CD14-positive monocyte (primary cell): ENCODE measurements around the gene RBPMS2. TPM values are rescaled to one million over a fixed set of nuclear protein-coding genes. Genes with fewer than 3 reads are reported as not detected.
A peak's percentile ranks its signal among the peaks of the same experiment; 100 is the strongest.

Experiments
- DNase-seq, 3 donors: peaks; one replicate each; pipeline ENCODE4 v3.0.0-alpha.2; 2011 to 2022
- H2AFZ ChIP-seq: 2 replicates; pipeline ENCODE4 v1.6.0; 2012; ENCODE audit warnings: mild to moderate bottlenecking, low read depth, low read length, inconsistent platforms; ENCODE audit not compliant: insufficient read depth, poor library complexity, severe bottlenecking
- H3K27ac ChIP-seq, 2 donors: 1 replicate in 1 of 2; 2 replicates in 1 of 2; pipeline ENCODE4 v1.5.1; 2012 to 2013; ENCODE audit warnings: low read length in 2 of 2, control low read depth in 1 of 2, inconsistent platforms in 1 of 2, low read depth in 1 of 2, mild to moderate bottlenecking in 1 of 2
- H3K27me3 ChIP-seq, 2 donors: one replicate each; pipeline versions ENCODE4 v1.6.0 to v1.6.1; 2011 to 2013; ENCODE audit warnings: low read length in 2 of 2; ENCODE audit not compliant: control insufficient read depth in 2 of 2, insufficient read depth in 2 of 2
- H3K36me3 ChIP-seq, 2 donors: replicated peaks in 1 of 2; 1 replicate in 1 of 2; 2 replicates in 1 of 2; pipeline versions ENCODE4 v1.5.1 to v1.6.1; 2012 to 2013; ENCODE audit warnings: low read length in 2 of 2, control low read depth in 1 of 2, inconsistent platforms in 1 of 2, mild to moderate bottlenecking in 1 of 2; ENCODE audit not compliant: insufficient read depth in 2 of 2, control insufficient read depth in 1 of 2
- H3K4me1 ChIP-seq, 2 donors: 1 replicate in 1 of 2; 2 replicates in 1 of 2; pipeline versions ENCODE4 v1.5.1 to v1.6.1; 2012 to 2013; ENCODE audit warnings: low read length in 2 of 2, control low read depth in 1 of 2, inconsistent platforms in 1 of 2, mild to moderate bottlenecking in 1 of 2, moderate library complexity in 1 of 2; ENCODE audit not compliant: insufficient read depth in 2 of 2, control insufficient read depth in 1 of 2
- H3K4me2 ChIP-seq: replicated peaks from 2 replicates; pipeline ENCODE3; 2012; ENCODE audit warnings: low read length, moderate library complexity, mild to moderate bottlenecking; ENCODE audit not compliant: poor library complexity, severe bottlenecking; ENCODE audit errors: extremely low read depth
- H3K4me3 ChIP-seq, 3 experiments: fragments of 200-600 bp in 1 of 3; sonication (generic) in 1 of 3; replicated peaks in 1 of 3; 1 replicate in 2 of 3; 2 replicates in 1 of 3; pipeline ENCODE4 v1.5.1; 2011 to 2013; ENCODE audit warnings: low read length in 3 of 3, mild to moderate bottlenecking in 3 of 3, control low read depth in 2 of 3, low read depth in 2 of 3, inconsistent platforms in 1 of 3, moderate library complexity in 1 of 3
- H3K79me2 ChIP-seq: 2 replicates; pipeline ENCODE4 v1.6.0; 2012; ENCODE audit warnings: mild to moderate bottlenecking, control low read depth, inconsistent platforms, low read length, moderate library complexity; ENCODE audit not compliant: insufficient read depth
- H3K9ac ChIP-seq: 2 replicates; pipeline ENCODE4 v1.6.0; 2017; ENCODE audit warnings: low read length, mild to moderate bottlenecking; ENCODE audit not compliant: insufficient read depth, poor library complexity, severe bottlenecking
- H3K9me3 ChIP-seq, 2 donors: replicated peaks in 1 of 2; 1 replicate in 1 of 2; 2 replicates in 1 of 2; pipeline versions ENCODE4 v1.5.1 to v1.6.1; 2012 to 2013; ENCODE audit warnings: low read length in 2 of 2, control low read depth in 1 of 2; ENCODE audit not compliant: control insufficient read depth in 1 of 2, insufficient read depth in 1 of 2
- H4K20me1 ChIP-seq: 2 replicates; pipeline ENCODE4 v1.6.0; 2012; ENCODE audit warnings: mild to moderate bottlenecking, low read length, control low read depth, moderate library complexity; ENCODE audit not compliant: insufficient read depth
- H3K27ac Mint-ChIP-seq, 7 donors: one replicate each; pipeline ENCODE4 v1.8.0; 2020; ENCODE audit warnings: mild to moderate bottlenecking in 7 of 7, mixed read lengths in 7 of 7, moderate library complexity in 6 of 7, inconsistent platforms in 2 of 7
- H3K27me3 Mint-ChIP-seq, 3 donors: one replicate each; pipeline ENCODE4 v1.8.0; 2021 to 2022; ENCODE audit warnings: low read depth in 3 of 3, mild to moderate bottlenecking in 3 of 3, mixed read lengths in 3 of 3, moderate library complexity in 3 of 3, inconsistent platforms in 1 of 3
- H3K36me3 Mint-ChIP-seq, 2 donors: one replicate each; pipeline ENCODE4 v1.8.0; 2020; ENCODE audit warnings: mixed read lengths in 2 of 2, inconsistent platforms in 1 of 2, mild to moderate bottlenecking in 1 of 2
- H3K4me1 Mint-ChIP-seq: one replicate; pipeline ENCODE4 v1.8.0; 2020; ENCODE audit warnings: mild to moderate bottlenecking, mixed read lengths
- H3K4me3 Mint-ChIP-seq, 2 donors: one replicate each; pipeline ENCODE4 v1.8.0; 2020; ENCODE audit warnings: mild to moderate bottlenecking in 2 of 2, mixed read lengths in 2 of 2, moderate library complexity in 1 of 2
- H3K9me3 Mint-ChIP-seq, 7 donors: one replicate each; pipeline ENCODE4 v1.8.0; 2020 to 2022; ENCODE audit warnings: mixed read lengths in 7 of 7, mild to moderate bottlenecking in 6 of 7, moderate library complexity in 6 of 7, inconsistent platforms in 2 of 7
- CTCF ChIP-seq: fragments of 200-600 bp; IDR thresholded peaks from one replicate; pipeline ENCODE4 v1.8.0; 2022; ENCODE audit warnings: antibody characterized with exemption, mild to moderate bottlenecking
- WGBS: methylation state at CpG from one replicate; pipeline ENCODE4 v1.1.5; 2013; ENCODE audit warnings: missing lambda C conversion rate; ENCODE audit not compliant: insufficient coverage; 5-methylcytosine and 5-hydroxymethylcytosine counted together
- intact Hi-C, 2 donors: fragments of 100-400 bp; cut with micrococcal nuclease; formaldehyde crosslinking; loops; one replicate each; pipeline versions ENCODE4 v1.15.0 to v1.15.1; 2023
- polyA plus RNA-seq, 3 donors: library from polyadenylated mRNA; depleted of rRNA in 1 of 3; unstranded in 2 of 3; stranded (reverse) in 1 of 3; fragments of 300-500 nt in 2 of 3; fragments of >200 nt in 1 of 3; fragmentation: Illumina TruSeq in 2 of 3; gene quantifications; 1 replicate in 2 of 3; 2 replicates in 1 of 3; pipeline ENCODE4 v1.2.3, GENCODE V29; 2012 to 2021

RBPMS2 gene
- polyA plus RNA-seq, 3 donors, result not detected

GRCh38 chr15:64696481-64696880 is 78.9 kb downstream of the RBPMS2 start:
- H4K20me1 ChIP-seq, result peaks cover 42% of the 10 kb centered on the region
- TF ChIP-seq CTCF, result no peak

DNA sequence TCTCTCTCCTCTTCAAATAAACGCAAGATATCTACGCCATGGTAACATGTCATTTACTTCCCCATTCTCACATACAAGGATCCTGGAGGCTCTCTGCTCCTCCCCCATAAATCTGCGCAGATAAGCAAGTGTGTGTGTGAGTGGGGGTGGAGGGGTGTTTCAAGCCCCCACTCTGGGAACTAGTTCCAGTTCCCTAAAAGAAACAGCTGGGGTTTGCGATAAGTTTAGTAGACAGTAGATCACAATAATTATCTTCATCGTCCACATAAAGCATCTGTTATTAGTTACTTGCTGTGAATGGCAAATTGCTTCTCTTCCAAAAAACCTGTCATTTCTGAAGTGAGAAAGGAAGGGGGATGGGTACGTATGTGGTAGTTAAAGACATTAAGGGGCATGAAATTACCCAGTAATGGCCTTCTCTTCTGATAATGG is 79.8 kb downstream of the RBPMS2 start:
- Mint-ChIP-seq H3K4me3 (peak overlapping the region; percentile 66 to 85), H3K27me3 (no peaks in the 10 kb centered on the region), H3K9me3 (no peaks in the 10 kb centered on the region), H3K36me3 (peaks cover 38 to 60% of the 10 kb centered on the region in 2 donors), H3K4me1 (peaks cover 96% of the 10 kb centered on the region), H3K27ac (peak overlapping the region; percentile 88 to 96 (median 95))
- peaks cover 72 to 99% of the 10 kb centered on the region in 2 donors for H3K4me1 ChIP-seq
- no CpG with 5 or more reads among the region's 6 CpGs for WGBS
- peaks cover 82% of the 10 kb centered on the region for H3K79me2 ChIP-seq
- H3K36me3 ChIP-seq, result peaks cover 13 to 17% of the 10 kb centered on the region in 2 donors
- peak; percentile 68 to 83 (median 76) for DNase-seq
- TF ChIP-seq CTCF, result no peak
- H3K9me3 ChIP-seq, result no peaks in the 10 kb centered on the region
- peak overlapping the region; percentile 77 to 94 for H3K27ac ChIP-seq
- peak overlapping the region; percentile 38 for H2AFZ ChIP-seq
- H3K9ac ChIP-seq, result no peak overlapping the region
- peaks cover 33% of the 10 kb centered on the region for H4K20me1 ChIP-seq
- H3K4me2 ChIP-seq, result peak overlapping the region; percentile 63
- intact Hi-C loops, result loop anchor here in 1 of 2 donors (10.0 kb wide), 2 partner anchors 129 to 199 kb away; partner anchors contain the start of gene PIF1
- no peaks in the 10 kb centered on the region for H3K27me3 ChIP-seq
- H3K4me3 ChIP-seq, result peak overlapping the region in 2 of 3 experiments; percentile 6 to 45

More at GRCh38 chr15:64696481-64696880, 78.9 kb downstream of the RBPMS2 start:
- intact Hi-C loops, result loop anchor here in 1 of 2 donors (10.0 kb wide), 2 partner anchors 128 to 198 kb away; partner anchors contain the start of gene PIF1
- Histone ChIP-seq H3K27ac (peak overlapping the region; percentile 37 to 94), H3K9me3 (no peaks in the 10 kb centered on the region), H3K4me1 (peaks cover 72 to 99% of the 10 kb centered on the region in 2 donors), H2AFZ (no peak overlapping the region), H3K79me2 (peaks cover 85% of the 10 kb centered on the region), H3K4me3 (no peak overlapping the region), H3K27me3 (no peaks in the 10 kb centered on the region), H3K36me3 (peaks cover 8 to 11% of the 10 kb centered on the region in 2 donors), H3K9ac (no peak overlapping the region), H3K4me2 (no peak overlapping the region)
- H3K27me3 Mint-ChIP-seq, result no peaks in the 10 kb centered on the region
- peak overlapping the region; percentile 66 to 96 (median 95) for H3K27ac Mint-ChIP-seq
- no peaks in the 10 kb centered on the region for H3K9me3 Mint-ChIP-seq
- H3K36me3 Mint-ChIP-seq, result peaks cover 32 to 55% of the 10 kb centered on the region in 2 donors
- H3K4me3 Mint-ChIP-seq, result peak overlapping the region in 1 of 2 donors; percentile 31
- H3K4me1 Mint-ChIP-seq, result peaks cover 96% of the 10 kb centered on the region
- WGBS, result no CpG with 5 or more reads among the region's 3 CpGs
- DNase-seq, result no peak
